Upper lobe of left lung (tissue), 6 donors: ENCODE results near the gene TTC39C. TPM values are rescaled to one million over a fixed set of nuclear protein-coding genes. Genes with fewer than 3 reads are reported as not detected.
"Not testable (repeated sequence)": the region's sequence is repeated elsewhere in the genome, so short reads cannot be mapped to it uniquely, and the experiment has no call there.

Experiments
- ATAC-seq, 2 donors: fragments of 200-7000 bp; cut with Tn5 transposase; one replicate each; pipeline ENCODE4 v1.9.1; 2022; ENCODE audit warnings: mild to moderate bottlenecking in 2 of 2, moderate library complexity in 2 of 2; ENCODE audit not compliant: low FRiP score in 2 of 2
- DNase-seq, 2 donors: peaks; one replicate each; pipeline ENCODE4 v3.0.0-alpha.2; 2019 to 2020
- H3K27ac ChIP-seq, 4 donors: fragments of 200-600 bp; sonication (generic); one replicate each; pipeline ENCODE4 v1.5.1; 2016 to 2019
- H3K27me3 ChIP-seq, 4 donors: fragments of 200-600 bp; sonication (generic); one replicate each; pipeline ENCODE4 v1.5.1; 2017 to 2019
- H3K36me3 ChIP-seq, 4 donors: fragments of 200-600 bp; sonication (generic); one replicate each; pipeline ENCODE4 v1.5.1; 2016 to 2019
- H3K4me1 ChIP-seq, 4 donors: fragments of 200-600 bp; sonication (generic); one replicate each; pipeline ENCODE4 v1.5.1; 2018 to 2019
- H3K4me3 ChIP-seq, 4 donors: fragments of 200-600 bp; sonication (generic); one replicate each; pipeline ENCODE4 v1.5.1; 2017 to 2019; ENCODE audit warnings: mild to moderate bottlenecking in 2 of 4, moderate library complexity in 1 of 4
- H3K9me3 ChIP-seq, 4 donors: fragments of 200-600 bp; sonication (generic); one replicate each; pipeline ENCODE4 v1.5.1; 2018 to 2019
- EP300 ChIP-seq, 4 donors: sonication (generic); formaldehyde crosslinking; IDR thresholded peaks; one replicate each; pipeline ENCODE4 v1.5.1; 2017; ENCODE audit warnings: antibody characterized with exemption in 4 of 4, control low read depth in 2 of 4
- POLR2A ChIP-seq, 4 donors: fragments of 450-650 bp; IDR thresholded peaks; one replicate each; pipeline ENCODE4 v1.5.1; 2016 to 2017; ENCODE audit warnings: antibody characterized with exemption in 4 of 4, mild to moderate bottlenecking in 2 of 4
- POLR2AphosphoS5 ChIP-seq, 2 donors: sonication (generic); formaldehyde crosslinking; IDR thresholded peaks; one replicate each; pipeline ENCODE4 v1.5.1; 2017; ENCODE audit warnings: antibody characterized with exemption in 2 of 2
- WGBS, 2 donors: methylation state at CpG; one replicate each; pipeline ENCODE4 v1.1.5; 2017 to 2018; 5-methylcytosine and 5-hydroxymethylcytosine counted together
- total RNA-seq, 6 donors: library from RNA; depleted of rRNA in 4 of 6; stranded (reverse); fragments of >200 nt in 4 of 6; gene quantifications; one replicate each; pipeline versions ENCODE4 v1.1.0 to v1.2.1, GENCODE V29; 2016 to 2021
- TF ChIP-seq, protein P1 (sequence below), 6 experiments: fragments of 450-650 bp in 4 of 6; fragments of 200-600 bp in 2 of 6; sonication (generic) in 2 of 6; IDR thresholded peaks; one replicate each; pipeline ENCODE4 v1.5.1; 2016 to 2019; ENCODE audit warnings: antibody characterized with exemption in 6 of 6
- donor health status: DM: no; HTN: no; CAD: no; lungs with moderate emphysema.
- donor health status: DM: no; HTN: yes; CAD: no; lungs with severe emphysema.

The TTC39C gene
- total RNA-seq, 6 donors from 2014 or later: 12.8 to 31.5 (median 19.5) TPM

DNA sequence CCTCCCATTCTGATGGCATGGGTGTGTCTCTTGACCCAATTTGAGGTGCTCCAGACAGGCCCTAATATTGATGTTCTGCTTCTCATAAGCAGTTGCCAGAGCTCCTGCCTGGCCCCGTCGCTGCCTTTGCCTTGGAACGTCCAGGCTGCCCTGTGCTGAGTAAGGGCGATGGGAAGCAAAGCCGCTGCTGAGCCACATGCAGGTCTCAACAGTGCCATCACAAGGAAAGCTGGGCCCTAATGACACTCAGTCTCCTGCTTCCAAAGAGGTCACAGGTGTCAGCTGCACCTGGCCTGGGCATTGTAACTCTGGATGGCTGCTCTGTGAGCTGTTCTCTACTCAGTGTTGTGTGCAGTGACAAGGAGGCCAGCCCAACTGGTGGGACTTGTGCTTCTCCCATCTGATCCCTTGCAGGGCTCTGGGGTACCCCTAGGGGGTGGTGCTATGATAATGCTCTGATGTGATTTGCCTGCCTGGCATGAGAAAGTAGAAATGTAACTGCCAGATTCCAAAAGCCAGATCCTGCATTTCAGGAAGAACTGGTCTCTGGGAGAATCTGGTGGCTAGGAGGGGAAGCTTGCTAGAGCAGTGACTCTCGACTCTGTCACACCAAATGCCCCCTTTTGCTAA is 8.7 kb downstream of the TTC39C start:
- Histone ChIP-seq H3K4me1 (peaks cover 20 to 53% (median 22%) of the 10 kb centered on the region in 4 donors), H3K9me3 (no peaks in the 10 kb centered on the region), H3K36me3 (no peaks in the 10 kb centered on the region), H3K4me3 (no peak overlapping the region), H3K27me3 (no peaks in the 10 kb centered on the region), H3K27ac (no peak overlapping the region)
- 91 to 98% methylated on average over 5 to 6 of the region's 6 CpGs for WGBS, 2 donors
- DNase-seq (no peak), ATAC-seq (no peak)
- TF ChIP-seq POLR2AphosphoS5 (IDR thresholded peaks at IDR 0.05) (no peak), POLR2A (IDR thresholded peaks at IDR 0.05) (no peak), EP300 (IDR thresholded peaks at IDR 0.05) (no peak)
- TF ChIP-seq, protein P1, sequence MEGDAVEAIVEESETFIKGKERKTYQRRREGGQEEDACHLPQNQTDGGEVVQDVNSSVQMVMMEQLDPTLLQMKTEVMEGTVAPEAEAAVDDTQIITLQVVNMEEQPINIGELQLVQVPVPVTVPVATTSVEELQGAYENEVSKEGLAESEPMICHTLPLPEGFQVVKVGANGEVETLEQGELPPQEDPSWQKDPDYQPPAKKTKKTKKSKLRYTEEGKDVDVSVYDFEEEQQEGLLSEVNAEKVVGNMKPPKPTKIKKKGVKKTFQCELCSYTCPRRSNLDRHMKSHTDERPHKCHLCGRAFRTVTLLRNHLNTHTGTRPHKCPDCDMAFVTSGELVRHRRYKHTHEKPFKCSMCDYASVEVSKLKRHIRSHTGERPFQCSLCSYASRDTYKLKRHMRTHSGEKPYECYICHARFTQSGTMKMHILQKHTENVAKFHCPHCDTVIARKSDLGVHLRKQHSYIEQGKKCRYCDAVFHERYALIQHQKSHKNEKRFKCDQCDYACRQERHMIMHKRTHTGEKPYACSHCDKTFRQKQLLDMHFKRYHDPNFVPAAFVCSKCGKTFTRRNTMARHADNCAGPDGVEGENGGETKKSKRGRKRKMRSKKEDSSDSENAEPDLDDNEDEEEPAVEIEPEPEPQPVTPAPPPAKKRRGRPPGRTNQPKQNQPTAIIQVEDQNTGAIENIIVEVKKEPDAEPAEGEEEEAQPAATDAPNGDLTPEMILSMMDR (IDR thresholded peaks at IDR 0.05): no peak

DNA sequence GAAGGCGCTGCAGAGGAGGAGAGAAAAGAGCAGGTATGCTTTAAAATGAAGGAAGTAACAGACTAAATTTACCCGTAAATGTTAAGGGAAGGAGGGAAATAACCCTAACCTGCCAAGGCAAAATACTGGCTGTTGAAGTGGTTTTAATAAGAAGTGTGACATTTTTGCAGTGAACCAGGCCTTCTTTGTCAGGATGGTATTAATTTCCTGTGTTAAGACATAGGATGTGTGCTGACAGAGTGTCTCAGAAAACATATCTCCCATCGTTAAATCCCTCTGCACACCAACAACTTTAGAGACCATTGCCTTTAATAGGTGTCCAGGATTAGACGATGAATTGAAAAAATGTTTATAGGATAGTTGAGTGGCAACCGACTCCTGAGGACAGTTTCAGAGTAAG is 9.9 kb downstream of the TTC39C start:
- 75 to 78% methylated on average over 5 of the region's 5 CpGs for WGBS, 2 donors
- H3K9me3 ChIP-seq: no peaks in the 10 kb centered on the region
- no peak overlapping the region for H3K27ac ChIP-seq
- ATAC-seq: no peak
- no peak for TF ChIP-seq POLR2A (IDR thresholded peaks at IDR 0.05)
- TF ChIP-seq EP300 (IDR thresholded peaks at IDR 0.05): no peak
- TF ChIP-seq, protein P1 (IDR thresholded peaks at IDR 0.05): no peak
- no peaks in the 10 kb centered on the region for H3K36me3 ChIP-seq
- peaks cover 17 to 51% (median 20%) of the 10 kb centered on the region in 4 donors for H3K4me1 ChIP-seq
- no peaks in the 10 kb centered on the region for H3K27me3 ChIP-seq
- DNase-seq: no peak
- no peak overlapping the region for H3K4me3 ChIP-seq

DNA sequence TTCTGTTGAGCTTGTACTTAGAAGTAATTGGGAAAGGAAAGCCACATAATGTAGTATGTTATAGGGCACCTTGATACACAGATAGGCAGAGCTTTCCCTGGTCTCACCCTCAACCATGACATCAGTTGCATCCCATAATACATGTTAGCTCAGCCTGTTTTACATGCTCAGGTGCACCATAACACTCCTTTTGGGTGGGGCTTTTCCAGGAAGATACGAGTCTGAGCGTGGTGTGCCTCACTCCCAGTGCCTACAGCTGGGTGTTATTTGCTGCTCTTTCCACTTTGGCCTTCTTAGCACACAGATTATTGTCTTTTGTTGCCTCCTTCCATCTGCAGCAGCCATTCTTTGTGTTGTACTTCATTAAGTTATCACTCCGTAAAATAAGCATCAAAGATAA is 11.9 kb downstream of the TTC39C start:
- 81 to 87% methylated on average over 3 of the region's 3 CpGs for WGBS, 2 donors
- Histone ChIP-seq H3K27me3 (no peaks in the 10 kb centered on the region), H3K4me3 (no peak overlapping the region), H3K36me3 (no peaks in the 10 kb centered on the region), H3K4me1 (peaks cover 10 to 35% (median 15%) of the 10 kb centered on the region in 4 donors), H3K9me3 (no peaks in the 10 kb centered on the region), H3K27ac (peak overlapping the region in 2 of 4 donors; percentile 27 to 44)
- ATAC-seq (no peak), DNase-seq (no peak)
- TF ChIP-seq POLR2A (IDR thresholded peaks at IDR 0.05) (no peak), EP300 (IDR thresholded peaks at IDR 0.05) (no peak), POLR2AphosphoS5 (IDR thresholded peaks at IDR 0.05) (no peak)
- TF ChIP-seq, protein P1 (IDR thresholded peaks at IDR 0.05): no peak

DNA sequence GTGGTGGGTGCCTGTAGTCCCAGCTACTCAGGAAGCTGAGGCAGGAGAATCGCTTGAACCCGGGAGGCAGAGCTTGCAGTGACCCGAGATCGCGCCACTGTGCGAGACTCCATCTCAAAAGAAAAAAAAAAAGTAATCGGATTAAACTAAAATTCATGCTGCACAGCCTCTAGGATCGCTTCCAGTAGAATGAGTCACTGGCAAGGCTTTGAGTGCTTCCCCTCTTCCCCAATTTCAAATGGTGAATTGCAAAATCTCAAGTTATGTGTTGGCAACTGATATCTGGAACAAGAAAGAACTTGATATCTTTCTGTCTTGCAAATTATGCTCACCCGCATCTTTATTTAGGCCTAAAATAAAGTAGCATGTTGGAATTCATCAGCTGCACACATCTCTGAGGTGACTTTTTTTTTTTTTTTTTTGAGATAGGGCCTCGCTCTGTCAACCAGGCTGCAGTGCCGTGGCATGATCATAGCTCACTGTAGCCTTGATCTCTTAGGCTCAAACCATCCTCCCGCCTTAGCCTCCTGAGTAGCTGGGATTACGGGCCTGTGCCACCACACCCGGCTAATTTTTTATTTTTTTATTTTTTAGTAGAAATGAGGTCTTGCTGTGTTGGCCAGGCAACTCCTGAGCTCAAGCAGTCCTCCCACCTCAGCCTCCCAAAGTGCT is 12.7 kb downstream of the TTC39C start:
- peak in 1 of 2 donors; percentile 62 for DNase-seq
- ATAC-seq: peak; percentile 70 to 89
- WGBS, 2 donors: 62 to 66% methylated on average over 14 of the region's 14 CpGs
- Histone ChIP-seq H3K27me3 (no peaks in the 10 kb centered on the region), H3K27ac (peak overlapping the region in 3 of 4 donors; percentile 27 to 54 (median 44)), H3K4me1 (peaks cover 11 to 40% (median 14%) of the 10 kb centered on the region in 4 donors), H3K4me3 (peak overlapping the region in 2 of 4 donors; percentile 5 to 8), H3K36me3 (no peaks in the 10 kb centered on the region), H3K9me3 (no peaks in the 10 kb centered on the region)
- TF ChIP-seq POLR2A (IDR thresholded peaks at IDR 0.05) (no peak), EP300 (IDR thresholded peaks at IDR 0.05) (peak in 1 of 4 donors; percentile 56), POLR2AphosphoS5 (IDR thresholded peaks at IDR 0.05) (peak in 1 of 2 donors; percentile 57)
- TF ChIP-seq, protein P1 (IDR thresholded peaks at IDR 0.05): no peak

DNA sequence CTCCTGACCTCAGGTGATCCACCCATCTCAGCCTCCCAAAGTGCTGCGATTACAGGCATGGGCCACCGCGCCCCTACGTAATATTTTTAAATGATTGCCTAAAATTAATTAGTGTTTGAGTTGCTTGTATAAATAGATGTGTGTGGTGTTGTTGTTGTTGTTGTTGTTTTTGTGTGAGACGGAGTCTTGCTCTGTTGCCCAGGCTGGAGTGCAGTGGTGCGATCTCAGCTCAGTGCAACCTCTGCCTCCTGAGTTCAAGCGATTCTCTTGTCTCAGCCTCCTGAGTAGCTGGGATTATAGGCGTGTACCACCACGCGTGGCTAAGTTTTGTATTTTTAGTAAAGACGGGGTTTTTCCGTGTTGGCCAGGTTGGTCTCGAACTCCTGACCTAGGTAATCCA is 14.4 kb downstream of the TTC39C start:
- not testable (repeated sequence) for H3K27ac ChIP-seq, H3K4me3 ChIP-seq, H3K9me3 ChIP-seq, DNase-seq, H3K27me3 ChIP-seq, H3K36me3 ChIP-seq, ATAC-seq
- peaks cover 10 to 40% (median 14%) of the 10 kb centered on the region in 4 donors for H3K4me1 ChIP-seq
- WGBS, 2 donors: 98 to 99% methylated on average over 13 of the region's 13 CpGs
